ENCODE data around the gene DSP.

- TF ChIP-seq, protein P1, sequence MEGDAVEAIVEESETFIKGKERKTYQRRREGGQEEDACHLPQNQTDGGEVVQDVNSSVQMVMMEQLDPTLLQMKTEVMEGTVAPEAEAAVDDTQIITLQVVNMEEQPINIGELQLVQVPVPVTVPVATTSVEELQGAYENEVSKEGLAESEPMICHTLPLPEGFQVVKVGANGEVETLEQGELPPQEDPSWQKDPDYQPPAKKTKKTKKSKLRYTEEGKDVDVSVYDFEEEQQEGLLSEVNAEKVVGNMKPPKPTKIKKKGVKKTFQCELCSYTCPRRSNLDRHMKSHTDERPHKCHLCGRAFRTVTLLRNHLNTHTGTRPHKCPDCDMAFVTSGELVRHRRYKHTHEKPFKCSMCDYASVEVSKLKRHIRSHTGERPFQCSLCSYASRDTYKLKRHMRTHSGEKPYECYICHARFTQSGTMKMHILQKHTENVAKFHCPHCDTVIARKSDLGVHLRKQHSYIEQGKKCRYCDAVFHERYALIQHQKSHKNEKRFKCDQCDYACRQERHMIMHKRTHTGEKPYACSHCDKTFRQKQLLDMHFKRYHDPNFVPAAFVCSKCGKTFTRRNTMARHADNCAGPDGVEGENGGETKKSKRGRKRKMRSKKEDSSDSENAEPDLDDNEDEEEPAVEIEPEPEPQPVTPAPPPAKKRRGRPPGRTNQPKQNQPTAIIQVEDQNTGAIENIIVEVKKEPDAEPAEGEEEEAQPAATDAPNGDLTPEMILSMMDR (IDR thresholded peaks at IDR 0.05; ENCODE audit: insufficient read depth, low read length): no peak
- TF ChIP-seq, protein P2, sequence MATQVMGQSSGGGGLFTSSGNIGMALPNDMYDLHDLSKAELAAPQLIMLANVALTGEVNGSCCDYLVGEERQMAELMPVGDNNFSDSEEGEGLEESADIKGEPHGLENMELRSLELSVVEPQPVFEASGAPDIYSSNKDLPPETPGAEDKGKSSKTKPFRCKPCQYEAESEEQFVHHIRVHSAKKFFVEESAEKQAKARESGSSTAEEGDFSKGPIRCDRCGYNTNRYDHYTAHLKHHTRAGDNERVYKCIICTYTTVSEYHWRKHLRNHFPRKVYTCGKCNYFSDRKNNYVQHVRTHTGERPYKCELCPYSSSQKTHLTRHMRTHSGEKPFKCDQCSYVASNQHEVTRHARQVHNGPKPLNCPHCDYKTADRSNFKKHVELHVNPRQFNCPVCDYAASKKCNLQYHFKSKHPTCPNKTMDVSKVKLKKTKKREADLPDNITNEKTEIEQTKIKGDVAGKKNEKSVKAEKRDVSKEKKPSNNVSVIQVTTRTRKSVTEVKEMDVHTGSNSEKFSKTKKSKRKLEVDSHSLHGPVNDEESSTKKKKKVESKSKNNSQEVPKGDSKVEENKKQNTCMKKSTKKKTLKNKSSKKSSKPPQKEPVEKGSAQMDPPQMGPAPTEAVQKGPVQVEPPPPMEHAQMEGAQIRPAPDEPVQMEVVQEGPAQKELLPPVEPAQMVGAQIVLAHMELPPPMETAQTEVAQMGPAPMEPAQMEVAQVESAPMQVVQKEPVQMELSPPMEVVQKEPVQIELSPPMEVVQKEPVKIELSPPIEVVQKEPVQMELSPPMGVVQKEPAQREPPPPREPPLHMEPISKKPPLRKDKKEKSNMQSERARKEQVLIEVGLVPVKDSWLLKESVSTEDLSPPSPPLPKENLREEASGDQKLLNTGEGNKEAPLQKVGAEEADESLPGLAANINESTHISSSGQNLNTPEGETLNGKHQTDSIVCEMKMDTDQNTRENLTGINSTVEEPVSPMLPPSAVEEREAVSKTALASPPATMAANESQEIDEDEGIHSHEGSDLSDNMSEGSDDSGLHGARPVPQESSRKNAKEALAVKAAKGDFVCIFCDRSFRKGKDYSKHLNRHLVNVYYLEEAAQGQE (IDR thresholded peaks at IDR 0.05; ENCODE audit: insufficient replicate concordance, low read depth): no peak
- TF ChIP-seq POLR2AphosphoS5 (IDR thresholded peaks at IDR 0.05; ENCODE audit: low read depth) (no peak), GABPA (IDR thresholded peaks at IDR 0.05; ENCODE audit: low read depth) (no peak), SPI1 (IDR thresholded peaks at IDR 0.05; ENCODE audit: borderline replicate concordance, low read depth) (no peak)
Measured at GRCh38 chr6:7621761-7622160, 80.3 kb downstream of the DSP start.
